GM23338 (cell line): ENCODE data around the gene SEZ6. TPM values are rescaled to one million over a fixed set of nuclear protein-coding genes. Genes with fewer than 3 reads are reported as not detected.
A peak's percentile ranks its signal among the peaks of the same experiment; 100 is the strongest.

Experiments
- ATAC-seq: fragments of 200-7000 bp; cut with Tn5 transposase; 3 replicates; pipeline ENCODE4 v1.9.1; 2020
- DNase-seq: peaks from one replicate; pipeline ENCODE4 v3.0.0-alpha.2; 2015; ENCODE audit warnings: low spot score
- H2AFZ ChIP-seq: fragments of 200-600 bp; sonication (generic); 2 replicates; pipeline ENCODE4 v1.8.0; 2016; ENCODE audit warnings: antibody characterized with exemption, mild to moderate bottlenecking, moderate library complexity
- H3F3A ChIP-seq: fragments of 200-600 bp; sonication (generic); replicated peaks from 2 replicates; pipeline ENCODE4 v1.8.0; 2017; ENCODE audit warnings: antibody characterized with exemption, mixed run types, low read depth
- H3K27ac ChIP-seq: fragments of 200-600 bp; sonication (generic); 2 replicates; pipeline ENCODE4 v1.6.1; 2016; ENCODE audit warnings: low read depth
- H3K27me3 ChIP-seq: fragments of 200-600 bp; sonication (generic); 2 replicates; pipeline ENCODE4 v1.8.0; 2016; ENCODE audit warnings: mild to moderate bottlenecking, mixed run types, moderate library complexity; ENCODE audit not compliant: insufficient read depth
- H3K36me3 ChIP-seq: fragments of 200-600 bp; sonication (generic); 2 replicates; pipeline ENCODE4 v1.8.0; 2016; ENCODE audit warnings: mild to moderate bottlenecking; ENCODE audit not compliant: insufficient read depth
- H3K4me1 ChIP-seq: fragments of 200-600 bp; sonication (generic); 2 replicates; pipeline ENCODE4 v1.8.0; 2016; ENCODE audit warnings: mild to moderate bottlenecking, moderate library complexity; ENCODE audit not compliant: insufficient read depth
- H3K4me2 ChIP-seq: fragments of 200-600 bp; sonication (generic); 2 replicates; pipeline ENCODE4 v1.7.1; 2017; ENCODE audit warnings: mixed run types
- H3K4me3 ChIP-seq: fragments of 200-600 bp; sonication (generic); 2 replicates; pipeline ENCODE4 v1.6.1; 2016; ENCODE audit warnings: mixed run types
- H3K79me2 ChIP-seq: fragments of 200-600 bp; sonication (generic); replicated peaks from 2 replicates; pipeline ENCODE4 v1.8.0; 2017; ENCODE audit warnings: mild to moderate bottlenecking; ENCODE audit not compliant: insufficient read depth
- H3K9me2 ChIP-seq: fragments of 200-600 bp; sonication (generic); 2 replicates; pipeline ENCODE4 v1.8.0; 2017; ENCODE audit not compliant: insufficient read depth
- H4K20me1 ChIP-seq: fragments of 200-600 bp; sonication (generic); replicated peaks from 2 replicates; pipeline ENCODE4 v1.8.0; 2017; ENCODE audit warnings: mild to moderate bottlenecking; ENCODE audit not compliant: insufficient read depth
- H3K27ac Mint-ChIP-seq: 2 replicates; pipeline ENCODE4 v1.8.0; 2020; ENCODE audit warnings: inconsistent platforms, mild to moderate bottlenecking, moderate library complexity, mixed read lengths
- H3K27me3 Mint-ChIP-seq: 3 replicates; pipeline ENCODE4 v1.8.0; 2022; ENCODE audit warnings: low read depth, mild to moderate bottlenecking, moderate library complexity, mixed read lengths, inconsistent platforms; ENCODE audit not compliant: insufficient read depth, poor library complexity
- H3K36me3 Mint-ChIP-seq: 3 replicates; pipeline ENCODE4 v1.8.0; 2021; ENCODE audit warnings: low read depth, mild to moderate bottlenecking, inconsistent platforms, moderate library complexity, mixed read lengths
- H3K4me1 Mint-ChIP-seq: 3 replicates; pipeline ENCODE4 v1.8.0; 2020; ENCODE audit warnings: mild to moderate bottlenecking, inconsistent platforms, mixed read lengths
- H3K4me3 Mint-ChIP-seq: 3 replicates; pipeline ENCODE4 v1.8.0; 2021; ENCODE audit warnings: moderate library complexity, mild to moderate bottlenecking, inconsistent platforms, mixed read lengths
- H3K9me3 Mint-ChIP-seq: 3 replicates; pipeline ENCODE4 v1.8.0; 2020; ENCODE audit warnings: moderate library complexity, mild to moderate bottlenecking, inconsistent platforms, mixed read lengths
- CREB1 ChIP-seq: fragments of 250-450 bp; sonication (Bioruptor Pico); IDR thresholded peaks from 2 replicates; pipeline ENCODE4 v1.5.0; 2020; ENCODE audit warnings: low read depth, mild to moderate bottlenecking, moderate library complexity
- CTCF ChIP-seq, 2 experiments: fragments of 200-600 bp in 1 of 2; sonication (generic) in 1 of 2; conservative IDR thresholded peaks; 2 replicates each; pipeline versions ENCODE4 v1.5.1 to v1.6.1; 2016 to 2017; ENCODE audit warnings: antibody characterized with exemption in 2 of 2, low read depth in 2 of 2, mild to moderate bottlenecking in 2 of 2, moderate library complexity in 1 of 2
- EZH2 ChIP-seq: fragments of 200-600 bp; sonication (generic); IDR thresholded peaks from one replicate; pipeline ENCODE4 v1.8.0; 2017; ENCODE audit warnings: antibody characterized with exemption, mild to moderate bottlenecking, low read depth; ENCODE audit not compliant: unreplicated experiment
- EZH2phosphoT487 ChIP-seq: fragments of 200-600 bp; sonication (generic); IDR thresholded peaks from one replicate; pipeline ENCODE4 v1.8.1; 2018; ENCODE audit warnings: antibody characterized with exemption; ENCODE audit not compliant: unreplicated experiment
- NANOG ChIP-seq: IDR thresholded peaks from 2 replicates; pipeline ENCODE4 v1.6.1; 2016; ENCODE audit warnings: antibody characterized with exemption, borderline replicate concordance
- ZNF331 ChIP-seq: fragments of 250-450 bp; sonication (Bioruptor Pico); IDR thresholded peaks from 2 replicates; pipeline ENCODE4 v1.5.0; 2020; ENCODE audit warnings: low read depth, mild to moderate bottlenecking, moderate library complexity
- polyA plus RNA-seq: library from polyadenylated mRNA; unstranded; fragments of >200 nt; fragmentation: Nextera tagmentation; extraction: Ambion mirVana; gene quantifications from 2 replicates; pipeline ENCODE4 v1.2.1, GENCODE V29; 2016
- total RNA-seq: library from RNA; depleted of rRNA; stranded (reverse); fragments of >200 nt; shearing (Covaris generic); gene quantifications from 2 replicates; pipeline ENCODE4 v1.2.3, GENCODE V29; 2014

Gene SEZ6
- total and polyA plus RNA-seq, 2 experiments from 2014 or later = 1.0 to 6.5 TPM

GRCh38 chr17:29038085-29038795 is 32.4 kb upstream of the SEZ6 start:
- Histone ChIP-seq H2AFZ (peak overlapping the region; percentile 72; the same call in 1 of the 2 replicates), H3K4me3 (no peak overlapping the region)
- no peak for DNase-seq

DNA sequence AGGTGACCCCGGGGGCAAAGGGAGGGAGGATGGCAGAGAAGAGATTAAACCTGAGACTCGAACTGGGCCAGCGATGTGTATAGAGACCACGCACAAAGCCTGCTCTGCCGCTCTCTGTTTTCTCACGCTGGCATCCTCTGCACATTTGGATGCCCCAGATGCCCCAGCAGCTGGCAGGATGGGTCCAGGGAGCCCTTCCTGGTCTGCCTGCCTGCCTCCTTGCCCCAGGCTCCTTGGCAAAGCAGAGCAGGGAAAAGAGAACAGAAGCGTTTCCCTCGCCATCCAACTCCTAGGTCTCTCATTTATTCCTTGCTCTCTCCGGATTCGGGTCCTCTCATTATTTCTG is 31.9 kb upstream of the SEZ6 start:
- Histone ChIP-seq H3K4me2 (peak overlapping the region; percentile 46), H3K27me3 (no peaks in the 10 kb centered on the region), H4K20me1 (no peaks in the 10 kb centered on the region), H3K36me3 (no peaks in the 10 kb centered on the region), H3K79me2 (no peaks in the 10 kb centered on the region), H3F3A (peaks cover 7% of the 10 kb centered on the region), H3K27ac (peak overlapping the region; percentile 89), H2AFZ (peak overlapping the region; percentile 72; the same call in 1 of the 2 replicates), H3K4me3 (no peak overlapping the region), H3K4me1 (peaks cover 61% of the 10 kb centered on the region), H3K9me2 (peaks cover 11% of the 10 kb centered on the region; the same call in 1 of the 2 replicates)
- Mint-ChIP-seq H3K36me3 (peaks cover 21% of the 10 kb centered on the region), H3K4me3 (no peak overlapping the region), H3K9me3 (peaks cover 22% of the 10 kb centered on the region), H3K27ac (no peak overlapping the region), H3K4me1 (peaks cover 28% of the 10 kb centered on the region), H3K27me3 (peaks cover 5% of the 10 kb centered on the region)
- ATAC-seq = no peak
- TF ChIP-seq ZNF331 (CRISPR knock-in tag) = no peak
- DNase-seq = no peak

More at GRCh38 chr17:29038085-29038795, 32.4 kb upstream of the SEZ6 start:
- peaks cover 11% of the 10 kb centered on the region; the same call in 1 of the 2 replicates for H3K9me2 ChIP-seq
- peaks cover 21% of the 10 kb centered on the region for H3K36me3 Mint-ChIP-seq
- no peak overlapping the region for H3K4me3 Mint-ChIP-seq
- H3K79me2 ChIP-seq = no peaks in the 10 kb centered on the region
- peaks cover 58% of the 10 kb centered on the region for H3K4me1 ChIP-seq
- peak overlapping the region; percentile 89 for H3K27ac ChIP-seq
- H3K27ac Mint-ChIP-seq = no peak overlapping the region
- no peaks in the 10 kb centered on the region for H3K27me3 ChIP-seq
- H3F3A ChIP-seq = peaks cover 11% of the 10 kb centered on the region
- peaks cover 28% of the 10 kb centered on the region for H3K4me1 Mint-ChIP-seq
- H3K27me3 Mint-ChIP-seq = peaks cover 5% of the 10 kb centered on the region
- peaks cover 22% of the 10 kb centered on the region for H3K9me3 Mint-ChIP-seq
- peak overlapping the region; percentile 46 for H3K4me2 ChIP-seq
- H4K20me1 ChIP-seq = no peaks in the 10 kb centered on the region
- ATAC-seq = no peak
- H3K36me3 ChIP-seq = no peaks in the 10 kb centered on the region
- TF ChIP-seq EZH2 = no peak
- no peak for TF ChIP-seq NANOG
- no peak for TF ChIP-seq CTCF (conservative IDR thresholded peaks at IDR 0.05; ENCODE audit: low read depth in 2 of 2)
- no peak for TF ChIP-seq EZH2phosphoT487

- no peak overlapping the region for H3K4me3 Mint-ChIP-seq
- Histone ChIP-seq H3K4me2 (no peak overlapping the region), H3K27ac (no peak overlapping the region; the same call in 1 of the 2 replicates), H3K36me3 (no peaks in the 10 kb centered on the region), H3K79me2 (no peaks in the 10 kb centered on the region), H3K27me3 (no peaks in the 10 kb centered on the region), H3K4me3 (no peak overlapping the region), H3F3A (peaks cover 10% of the 10 kb centered on the region), H3K4me1 (peaks cover 60% of the 10 kb centered on the region), H3K9me2 (peaks cover 11% of the 10 kb centered on the region; the same call in 1 of the 2 replicates), H4K20me1 (no peaks in the 10 kb centered on the region), H2AFZ (no peak overlapping the region)
- H3K9me3 Mint-ChIP-seq = peaks cover 22% of the 10 kb centered on the region
- peaks cover 8% of the 10 kb centered on the region for H3K27me3 Mint-ChIP-seq
- H3K36me3 Mint-ChIP-seq = peaks cover 21% of the 10 kb centered on the region
- TF ChIP-seq CTCF (conservative IDR thresholded peaks at IDR 0.05; ENCODE audit: low read depth in 2 of 2) (peak; percentile 30 to 60), CREB1 (CRISPR knock-in tag) (no peak)
- peak overlapping the region; percentile 43; the same call in 1 of the 2 replicates for H3K27ac Mint-ChIP-seq
- ATAC-seq = no peak; the same call in 2 of the 3 replicates
- DNase-seq = no peak
- H3K4me1 Mint-ChIP-seq = peaks cover 28% of the 10 kb centered on the region
Measured at GRCh38 chr17:29036584-29036983, 30.8 kb upstream of the SEZ6 start.
